Adrenal gland (tissue), 12 donors: ENCODE data around the gene TBC1D8B. TPM values are rescaled to one million over a fixed set of nuclear protein-coding genes. Genes with fewer than 3 reads are reported as not detected.

Experiments used
- DNase-seq, 7 donors: peaks; one replicate each; pipeline ENCODE4 v3.0.0-alpha.2; 2019 to 2020
- H3K27ac ChIP-seq, 5 donors: fragments of 200-600 bp; sonication (generic) in 4 of 5; 1 replicate in 3 of 5; 2 replicates in 2 of 5; pipeline versions ENCODE4 v1.5.1 to v1.8.0; 2016 to 2020; ENCODE audit warnings: mild to moderate bottlenecking in 1 of 5
- H3K27me3 ChIP-seq: fragments of 200-600 bp; 2 replicates; pipeline ENCODE4 v1.8.0; 2021
- H3K36me3 ChIP-seq, 2 donors: fragments of 200-600 bp; replicated peaks in 1 of 2; 1 replicate in 1 of 2; 2 replicates in 1 of 2; pipeline versions ENCODE4 v1.5.1 to v1.8.0; 2018 to 2022
- H3K4me1 ChIP-seq, 2 donors: fragments of 200-600 bp; replicated peaks in 1 of 2; 1 replicate in 1 of 2; 2 replicates in 1 of 2; pipeline versions ENCODE4 v1.5.1 to v1.8.0; 2018 to 2021
- H3K4me3 ChIP-seq, 4 donors: fragments of 200-600 bp; sonication (generic) in 3 of 4; one replicate each; pipeline ENCODE4 v1.5.1; 2016 to 2018
- H3K9me3 ChIP-seq, 3 donors: fragments of 200-600 bp; sonication (generic) in 1 of 3; replicated peaks in 1 of 3; 1 replicate in 2 of 3; 2 replicates in 1 of 3; pipeline versions ENCODE4 v1.5.1 to v1.8.0; 2016 to 2021
- CTCF ChIP-seq, 6 experiments: fragments of 450-650 bp in 4 of 6; fragments of 200-600 bp in 2 of 6; sonication (generic) in 1 of 6; IDR thresholded peaks; 1 replicate in 5 of 6; 2 replicates in 1 of 6; pipeline versions ENCODE4 v1.5.1 to v1.8.0; 2016 to 2021; ENCODE audit warnings: antibody characterized with exemption in 6 of 6, mild to moderate bottlenecking in 2 of 6, moderate library complexity in 1 of 6
- POLR2A ChIP-seq, 2 donors: fragments of 450-650 bp; IDR thresholded peaks; one replicate each; pipeline ENCODE4 v1.6.1; 2017; ENCODE audit warnings: antibody characterized with exemption in 2 of 2, mild to moderate bottlenecking in 2 of 2, moderate library complexity in 1 of 2
- WGBS, 4 donors: extraction: QIAGEN DNeasy Blood & Tissue Kit in 2 of 4; methylation state at CpG; one replicate each; pipeline versions ENCODE4 v1.1.5 to v1.1.7; 2013 to 2017; 5-methylcytosine and 5-hydroxymethylcytosine counted together
- intact Hi-C, 2 donors: fragments of 100-400 bp; cut with DNase I; formaldehyde crosslinking; loops; one replicate each; pipeline versions ENCODE4 v1.14.1 to v1.15.0; 2022 to 2023
- polyA plus RNA-seq, 3 donors: library from polyadenylated mRNA; stranded (reverse); fragments of 200-250 nt in 2 of 3; fragments of 350-450 nt in 1 of 3; fragmentation: Illumina TruSeq in 1 of 3; extraction: RNeasy Lipid Tissue Mini Kit (QIAGEN cat#74804) in 1 of 3; gene quantifications; one replicate each; pipeline ENCODE4 v1.2.3, GENCODE V29; 2013 to 2014
- total RNA-seq, 9 donors: library from RNA; depleted of rRNA in 4 of 9; stranded (reverse); fragments of >200 nt in 4 of 9; fragments of 120-200 nt in 1 of 9; fragmentation: NEBNext Ultra II Directional in 1 of 9; extraction: Animal tissue kit (Norgen Biotek cat#: 25700) in 1 of 9; gene quantifications; one replicate each; pipeline versions ENCODE4 v1.1.0 to v1.2.4, GENCODE V29; 2013 to 2023
- donor health status: healthy with polysubstance abuse.
- donor health status: Bipolar disorder and iron deficiency.
- donor health status: DM: yes; HTN: yes; CAD: no.
- donor health status: DM: no; HTN: no; CAD: no.
- donor health status: DM: no; HTN: no; CAD: no.
- donor health status: DM: yes; HTN: yes; CAD: no.

The TBC1D8B gene
- total and polyA plus RNA-seq, 12 donors: 12.0 to 61.8 (median 25.1) TPM

- peaks cover 0 to 5% of the 10 kb centered on the region in 2 donors for H3K4me1 ChIP-seq
- DNase-seq: peak in 3 of 7 donors; percentile 37 to 57 (median 37)
- TF ChIP-seq POLR2A (IDR thresholded peaks at IDR 0.05): no peak
- TF ChIP-seq CTCF (IDR thresholded peaks at IDR 0.05): no peak
- no peak overlapping the region for H3K4me3 ChIP-seq
- 44 to 49% (median 47%) methylated on average over 6 to 7 of the region's 7 CpGs for WGBS, 4 donors
- H3K9me3 ChIP-seq: no peaks in the 10 kb centered on the region
- peaks cover 6% of the 10 kb centered on the region for H3K27me3 ChIP-seq
- intact Hi-C loops: no loop called here
- no peaks in the 10 kb centered on the region for H3K36me3 ChIP-seq
- no peak overlapping the region for H3K27ac ChIP-seq
These were observed 89.4 kb downstream of the TBC1D8B start for GRCh38 chrX:106891762-106892460.

GRCh38 chrX:106894392-106894909, 92.0 kb downstream of the TBC1D8B start:
- Histone ChIP-seq H3K9me3 (no peaks in the 10 kb centered on the region), H3K4me3 (no peak overlapping the region), H3K4me1 (peaks cover 0 to 8% of the 10 kb centered on the region in 2 donors), H3K36me3 (no peaks in the 10 kb centered on the region), H3K27ac (peak overlapping the region in 3 of 5 donors; percentile 32 to 78 (median 64)), H3K27me3 (no peaks in the 10 kb centered on the region)
- DNase-seq: peak; percentile 70 to 81 (median 73)
- WGBS, 4 donors: 13 to 67% (median 23%) methylated on average over 1 to 6 of the region's 6 CpGs
- TF ChIP-seq POLR2A (IDR thresholded peaks at IDR 0.05) (no peak), CTCF (IDR thresholded peaks at IDR 0.05) (peak; percentile 63 to 85 (median 75))
- intact Hi-C loops: no loop called here

- no peaks in the 10 kb centered on the region for H3K27me3 ChIP-seq
- no peak for TF ChIP-seq POLR2A (IDR thresholded peaks at IDR 0.05)
- no peak for TF ChIP-seq CTCF (IDR thresholded peaks at IDR 0.05)
- peak; percentile 54 to 78 (median 75) for DNase-seq
- H3K4me1 ChIP-seq: peaks cover 0 to 8% of the 10 kb centered on the region in 2 donors
- no peaks in the 10 kb centered on the region for H3K9me3 ChIP-seq
- intact Hi-C loops: loop anchor here in 1 of 2 donors (5.0 kb wide), 1 partner anchor 57 kb away; no protein-coding TSS in a partner anchor
- no peaks in the 10 kb centered on the region for H3K36me3 ChIP-seq
- WGBS, 4 donors: 13 to 33% (median 14%) methylated on average over 1 to 3 of the region's 3 CpGs; no CpG with 5 or more reads in 1 of the 4 donors
- no peak overlapping the region for H3K4me3 ChIP-seq
- H3K27ac ChIP-seq: peak overlapping the region in 4 of 5 donors; percentile 12 to 78 (median 48)
These were observed 92.5 kb downstream of the TBC1D8B start for GRCh38 chrX:106894978-106895452.

GRCh38 chrX:106897259-106897658, 94.8 kb downstream of the TBC1D8B start:
- intact Hi-C loops: loop anchor here in 1 of 2 donors (5.0 kb wide), 1 partner anchor 55 kb away; no protein-coding TSS in a partner anchor
- H3K4me3 ChIP-seq: no peak overlapping the region
- no peaks in the 10 kb centered on the region for H3K9me3 ChIP-seq
- no peak overlapping the region for H3K27ac ChIP-seq
- no peaks in the 10 kb centered on the region for H3K36me3 ChIP-seq
- WGBS, 4 donors: 68 to 75% (median 71%) methylated on average over 6 of the region's 6 CpGs
- peaks cover 0 to 8% of the 10 kb centered on the region in 2 donors for H3K4me1 ChIP-seq
- DNase-seq: no peak
- no peaks in the 10 kb centered on the region for H3K27me3 ChIP-seq
- TF ChIP-seq POLR2A (IDR thresholded peaks at IDR 0.05) (no peak), CTCF (IDR thresholded peaks at IDR 0.05) (no peak)
